GM18520 (cell line): Measurements from ENCODE around the gene OSTN.
"Not testable (repeated sequence)": the region's sequence is repeated elsewhere in the genome, so short reads cannot be mapped to it uniquely, and the experiment has no call there.

Source experiments
- ATAC-seq: cut with Tn5 transposase; IDR thresholded peaks from one replicate; pipeline ENCODE4 v1.9.1; 2021; ENCODE audit not compliant: unreplicated experiment

The OSTN gene

GRCh38 chr3:191263365-191263764 is 64.3 kb downstream of the OSTN start:
- peak; percentile 83 for ATAC-seq

DNA sequence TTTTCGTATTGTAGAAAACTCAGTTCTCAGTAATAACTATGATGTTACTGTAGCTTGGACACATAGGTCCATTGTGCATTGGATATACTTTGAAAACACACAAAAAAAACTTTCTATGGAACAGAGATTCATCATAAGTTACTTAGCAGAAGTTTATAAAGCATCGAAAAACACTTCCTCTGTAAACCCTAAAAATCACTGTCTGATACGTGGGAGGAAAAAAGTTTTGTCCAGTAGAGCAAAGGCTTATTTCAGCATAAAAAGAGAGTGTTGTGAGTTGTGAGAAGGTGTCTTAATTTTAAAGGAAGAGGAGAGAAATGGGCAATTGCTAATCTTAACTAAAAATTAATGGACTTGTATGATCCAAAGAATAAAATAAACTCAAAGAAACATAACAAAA is 64.8 kb downstream of the OSTN start:
- ATAC-seq: no peak

GRCh38 chr3:191268737-191269136 is 69.7 kb downstream of the OSTN start:
- no peak for ATAC-seq

DNA sequence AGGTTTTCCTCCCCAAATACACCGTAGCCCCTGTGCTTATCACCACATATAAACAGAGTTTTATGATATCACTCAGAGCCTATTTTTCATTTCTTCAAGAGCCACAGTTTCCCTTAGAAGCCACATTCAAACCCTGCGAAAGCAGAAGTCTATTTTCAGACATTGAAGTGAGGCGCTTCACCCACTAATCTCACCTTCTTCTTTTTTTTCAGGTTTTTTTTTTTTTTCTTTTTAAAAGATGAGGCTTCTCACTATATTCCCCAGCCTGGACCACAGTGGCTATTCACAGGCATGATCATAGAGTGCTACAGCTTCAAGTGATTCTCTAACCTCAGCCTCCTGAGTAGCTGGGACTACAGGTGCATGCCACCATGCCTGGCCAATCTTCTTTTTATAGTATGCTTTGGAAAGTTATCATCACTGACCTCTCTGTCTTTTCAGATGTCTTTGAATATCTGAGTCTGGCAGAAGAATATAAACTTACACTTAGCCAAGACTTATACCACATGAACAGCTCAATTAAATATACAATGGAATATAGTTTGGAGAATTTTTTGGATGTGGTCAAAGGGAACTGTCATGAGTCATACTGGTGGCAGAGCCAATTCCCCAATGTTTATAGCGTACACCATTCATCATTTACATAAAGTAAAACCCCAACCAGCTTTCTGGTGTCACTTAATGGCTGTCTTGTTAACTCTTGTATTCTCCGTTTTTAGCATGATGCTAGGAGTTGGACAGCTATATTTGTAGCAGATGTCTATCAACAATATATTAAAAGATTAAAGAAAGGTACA is 70.4 kb downstream of the OSTN start:
- ATAC-seq: peak; percentile 71

GRCh38 chr3:191275244-191275643 is 76.2 kb downstream of the OSTN start:
- not testable (repeated sequence) for ATAC-seq

DNA sequence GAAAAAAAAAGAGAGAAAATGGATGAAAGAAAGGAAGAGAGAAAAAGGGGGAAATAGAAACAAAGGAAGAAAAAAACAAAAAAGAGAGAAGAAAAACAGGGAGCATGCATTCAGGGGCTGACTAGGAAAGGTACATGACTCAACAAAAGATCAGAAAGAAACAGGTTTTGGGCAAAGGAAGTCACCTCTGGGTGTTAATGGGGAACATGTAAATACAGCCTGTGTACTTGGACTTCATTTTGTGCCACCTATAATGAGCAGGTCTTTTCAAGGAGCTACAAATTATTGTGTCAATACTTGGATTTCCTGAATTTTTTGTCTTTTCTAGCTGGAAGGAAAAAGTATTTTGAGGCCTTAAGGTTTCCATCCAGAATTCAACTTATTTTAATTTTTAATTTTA is 76.7 kb downstream of the OSTN start:
- no peak for ATAC-seq

- no peak for ATAC-seq
These were observed 81.1 kb downstream of the OSTN start for GRCh38 chr3:191280111-191280510.

DNA sequence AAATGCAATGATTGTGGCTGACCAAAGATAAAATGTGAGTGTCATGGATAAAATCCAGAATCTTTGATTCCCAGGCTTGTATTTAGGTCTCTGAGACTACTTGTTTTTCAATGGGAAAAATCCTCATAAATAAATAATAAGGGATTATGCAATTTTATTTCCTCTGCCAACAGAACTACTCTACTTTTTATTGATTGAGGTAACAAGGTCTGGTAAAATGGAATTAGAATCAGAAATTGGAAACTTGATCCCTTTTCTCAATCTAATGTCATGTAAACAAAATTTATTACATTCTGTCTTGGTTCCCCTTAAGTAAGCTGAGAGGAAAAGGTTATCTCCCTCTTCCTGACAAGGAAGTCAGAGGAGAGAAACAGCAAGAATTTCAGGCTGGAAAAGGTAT is 81.8 kb downstream of the OSTN start:
- no peak for ATAC-seq

GRCh38 chr3:191282251-191283185 is 83.5 kb downstream of the OSTN start:
- ATAC-seq: no peak

GRCh38 chr3:191283400-191283799 is 84.4 kb downstream of the OSTN start:
- ATAC-seq: peak; percentile 48

GRCh38 chr3:191290311-191291025 is 91.4 kb downstream of the OSTN start:
- peak; percentile 82 for ATAC-seq

GRCh38 chr3:191292243-191293015 is 93.4 kb downstream of the OSTN start:
- no peak for ATAC-seq

GRCh38 chr3:191294291-191294690 is 95.2 kb downstream of the OSTN start:
- no peak for ATAC-seq

DNA sequence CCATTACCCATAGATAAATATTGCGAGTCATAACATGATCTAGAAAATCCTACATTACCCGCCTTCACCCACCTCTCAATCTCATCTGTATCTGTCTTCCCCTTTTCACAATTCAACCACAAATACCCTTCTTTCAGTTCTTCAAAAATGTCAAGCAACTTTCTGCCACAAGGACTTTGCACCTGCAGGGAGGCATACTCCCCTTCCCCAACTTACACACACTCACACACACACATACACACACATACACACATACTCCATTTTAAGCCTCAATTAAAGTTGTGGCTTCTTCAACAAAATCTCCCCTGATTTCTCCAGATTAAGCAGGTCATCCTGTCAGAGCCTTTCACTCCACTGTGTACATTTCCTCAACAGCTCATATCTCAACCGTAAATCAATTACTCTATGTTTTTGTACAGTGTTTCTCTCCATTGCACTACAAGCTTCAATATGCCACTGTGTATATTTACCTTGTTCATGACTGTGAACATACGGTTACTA is 97.0 kb downstream of the OSTN start:
- ATAC-seq: peak; percentile 72

DNA sequence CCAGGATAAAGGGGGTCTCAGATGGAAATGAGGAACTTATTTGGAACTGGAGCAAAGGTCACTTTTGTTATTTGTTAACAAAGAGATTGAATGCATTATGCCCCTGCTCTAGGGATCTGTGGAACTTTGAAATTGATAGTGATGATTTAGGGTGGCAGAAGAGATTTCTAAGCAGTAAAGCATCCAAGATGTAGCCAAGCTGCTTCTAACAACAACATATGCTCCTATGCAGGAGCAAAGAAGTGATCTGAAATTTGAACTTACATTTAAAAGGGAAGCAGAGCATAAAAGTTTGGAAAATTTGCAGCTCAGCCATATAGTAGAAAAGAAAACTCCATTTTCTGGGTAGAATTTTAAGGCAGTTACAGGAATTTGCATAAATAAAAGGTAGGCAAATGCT is 99.8 kb downstream of the OSTN start:
- no peak for ATAC-seq

DNA sequence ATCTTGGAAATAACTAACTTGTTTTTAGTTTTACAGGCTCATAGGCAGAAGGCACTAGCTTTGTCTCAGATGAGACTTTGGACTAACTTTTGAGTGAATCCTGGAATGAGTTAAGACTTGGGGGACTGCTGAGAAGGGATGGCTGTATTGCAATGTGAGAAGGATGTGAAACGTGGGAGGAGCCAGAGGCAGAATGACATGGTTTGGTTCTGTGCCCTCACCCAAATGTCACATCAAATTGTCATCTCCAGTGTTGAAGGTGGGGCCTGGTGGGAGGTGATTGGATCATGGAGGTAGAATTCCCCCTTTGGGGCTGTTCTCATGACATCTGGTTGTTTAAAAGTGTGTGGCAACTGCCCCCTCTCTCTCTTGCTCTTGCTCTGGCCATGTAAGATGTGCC is 101.4 kb downstream of the OSTN start:
- peak; percentile 25 for ATAC-seq

- ATAC-seq: peak; percentile 56
These were observed 102.0 kb downstream of the OSTN start for GRCh38 chr3:191301017-191301416.

DNA sequence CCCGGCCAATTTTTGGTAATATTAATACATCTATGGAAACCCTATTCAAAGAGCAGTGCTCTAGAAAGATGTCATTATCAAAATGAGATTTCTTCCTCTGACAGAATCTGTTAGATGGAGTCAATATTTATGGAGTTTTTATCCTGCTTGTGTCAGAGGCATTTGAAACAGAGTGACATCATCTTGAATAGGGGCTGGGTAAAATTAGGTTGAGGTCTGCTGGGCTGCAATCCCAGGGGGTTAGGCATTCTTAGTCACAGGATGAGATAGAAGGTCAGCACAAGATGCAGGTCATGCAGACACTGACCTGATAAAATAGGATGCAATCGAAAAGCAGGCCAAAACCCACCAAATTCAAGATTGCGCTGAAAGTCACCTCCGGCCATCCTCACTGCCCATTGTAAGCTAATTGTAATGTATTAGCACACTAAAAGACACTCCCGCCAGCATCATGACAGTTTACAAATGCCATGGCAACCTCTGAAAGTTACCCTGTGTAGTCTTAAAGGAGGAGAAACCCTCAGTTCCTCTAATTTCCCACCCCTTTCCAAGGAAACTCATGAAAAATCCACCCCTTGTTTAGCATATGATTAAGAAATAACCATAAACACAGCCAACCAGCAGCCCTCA is 102.9 kb downstream of the OSTN start:
- ATAC-seq: no peak

- no peak for ATAC-seq
These were observed 103.4 kb downstream of the OSTN start for GRCh38 chr3:191302451-191302850.

DNA sequence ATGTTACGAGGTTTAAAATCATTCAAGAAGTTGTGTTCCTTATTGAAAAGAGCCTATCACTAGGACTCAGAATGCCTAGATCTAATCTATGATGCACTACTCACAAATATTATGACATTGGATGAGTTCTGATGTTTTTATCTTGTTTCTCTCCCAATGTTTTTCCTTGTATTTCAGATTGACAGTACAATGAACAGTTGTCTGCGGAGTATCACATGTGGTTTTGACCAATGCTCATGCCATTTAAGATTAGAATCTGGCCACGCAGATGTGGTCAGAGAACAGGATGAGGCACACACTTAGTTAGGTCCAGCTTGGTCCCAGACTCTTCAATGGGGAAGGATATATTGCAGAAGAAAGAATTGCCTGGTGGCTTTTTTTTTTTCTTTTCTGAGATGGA is 104.6 kb downstream of the OSTN start:
- ATAC-seq: no peak
